Peyer's patch (tissue), 4 donors: ENCODE measurements around the gene TMEM243.
A peak's percentile ranks its signal among the peaks of the same experiment; 100 is the strongest.

ENCODE experiments used
- CTCF ChIP-seq, 6 experiments: fragments of 450-650 bp in 4 of 6; fragments of 200-600 bp in 2 of 6; sonication (generic) in 1 of 6; IDR thresholded peaks; one replicate each; pipeline ENCODE4 v1.5.1; 2017 to 2019; ENCODE audit warnings: antibody characterized with exemption in 6 of 6, mild to moderate bottlenecking in 3 of 6, moderate library complexity in 1 of 6
- POLR2A ChIP-seq, 2 donors: fragments of 450-650 bp; IDR thresholded peaks; one replicate each; pipeline ENCODE4 v1.5.1; 2017; ENCODE audit warnings: antibody characterized with exemption in 2 of 2, mild to moderate bottlenecking in 2 of 2, moderate library complexity in 2 of 2

DNA sequence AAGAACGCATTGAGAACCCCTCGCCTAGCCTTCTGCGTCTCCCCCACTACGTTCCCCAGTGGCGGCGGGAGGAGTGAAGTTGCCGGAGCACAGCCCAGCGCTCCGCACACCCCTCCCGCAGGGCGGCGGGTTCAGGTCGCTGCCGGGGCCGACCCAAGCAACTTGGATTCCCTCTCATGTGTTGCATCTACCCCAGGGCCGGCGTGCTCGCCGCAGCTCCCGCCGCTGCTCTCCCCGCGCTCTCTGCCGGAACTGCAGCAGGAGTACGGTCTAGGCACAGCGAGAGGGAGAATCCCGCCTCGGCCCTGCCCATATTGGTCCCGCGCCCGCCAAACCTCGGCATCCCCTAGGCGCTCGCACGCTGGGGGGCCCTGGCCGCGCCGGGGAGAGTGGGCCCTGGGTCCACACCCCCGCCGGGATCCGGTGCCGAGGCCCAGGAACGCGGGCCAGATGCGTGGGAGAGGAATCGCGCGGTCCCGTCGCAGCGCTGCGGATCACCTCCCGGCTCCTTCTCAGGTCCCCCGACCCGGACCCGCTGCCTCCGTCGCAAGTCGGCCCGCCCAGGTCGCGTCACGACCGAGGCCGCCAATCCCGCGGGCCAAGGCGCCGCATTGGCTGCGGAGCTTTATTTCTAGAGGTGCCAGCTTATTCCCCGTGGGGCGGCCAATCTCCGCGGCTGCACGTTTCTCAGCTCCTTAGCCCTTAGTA lies 648 bp upstream of the TMEM243 start:
- TF ChIP-seq CTCF (IDR thresholded peaks at IDR 0.05) (peak in 2 of 6 experiments; percentile 1 to 3), POLR2A (IDR thresholded peaks at IDR 0.05) (peak; percentile 76 to 92)
